ENCODE measurements around the gene COL8A1.

- TF ChIP-seq, protein P1, sequence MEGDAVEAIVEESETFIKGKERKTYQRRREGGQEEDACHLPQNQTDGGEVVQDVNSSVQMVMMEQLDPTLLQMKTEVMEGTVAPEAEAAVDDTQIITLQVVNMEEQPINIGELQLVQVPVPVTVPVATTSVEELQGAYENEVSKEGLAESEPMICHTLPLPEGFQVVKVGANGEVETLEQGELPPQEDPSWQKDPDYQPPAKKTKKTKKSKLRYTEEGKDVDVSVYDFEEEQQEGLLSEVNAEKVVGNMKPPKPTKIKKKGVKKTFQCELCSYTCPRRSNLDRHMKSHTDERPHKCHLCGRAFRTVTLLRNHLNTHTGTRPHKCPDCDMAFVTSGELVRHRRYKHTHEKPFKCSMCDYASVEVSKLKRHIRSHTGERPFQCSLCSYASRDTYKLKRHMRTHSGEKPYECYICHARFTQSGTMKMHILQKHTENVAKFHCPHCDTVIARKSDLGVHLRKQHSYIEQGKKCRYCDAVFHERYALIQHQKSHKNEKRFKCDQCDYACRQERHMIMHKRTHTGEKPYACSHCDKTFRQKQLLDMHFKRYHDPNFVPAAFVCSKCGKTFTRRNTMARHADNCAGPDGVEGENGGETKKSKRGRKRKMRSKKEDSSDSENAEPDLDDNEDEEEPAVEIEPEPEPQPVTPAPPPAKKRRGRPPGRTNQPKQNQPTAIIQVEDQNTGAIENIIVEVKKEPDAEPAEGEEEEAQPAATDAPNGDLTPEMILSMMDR (IDR thresholded peaks at IDR 0.05) = no peak
- TF ChIP-seq POLR2A (IDR thresholded peaks at IDR 0.05) = no peak
Observed at GRCh38 chr3:99714575-99714974, 76.2 kb downstream of the COL8A1 start.

Measured in testis (tissue), 2 donors.